SKM-1 (cell line): Measurements from ENCODE around the gene LSM5.

Source experiments
- DNase-seq: peaks from one replicate; lab custom pipeline; 2025; ENCODE audit not compliant: unreplicated experiment; lab: John Stamatoyannopoulos, UW

Gene LSM5

GRCh38 chr7:32490127-32490796 is at the start of gene LSM5:
Gene LSM5 (minus strand): TSS chr7:32490380. CDS start chr7:32490365, 15 bp downstream.
- DNase-seq = peak; percentile 77

- DNase-seq = no peak
Measured at GRCh38 chr7:32539366-32539765, 49.2 kb upstream of the LSM5 start.

DNA sequence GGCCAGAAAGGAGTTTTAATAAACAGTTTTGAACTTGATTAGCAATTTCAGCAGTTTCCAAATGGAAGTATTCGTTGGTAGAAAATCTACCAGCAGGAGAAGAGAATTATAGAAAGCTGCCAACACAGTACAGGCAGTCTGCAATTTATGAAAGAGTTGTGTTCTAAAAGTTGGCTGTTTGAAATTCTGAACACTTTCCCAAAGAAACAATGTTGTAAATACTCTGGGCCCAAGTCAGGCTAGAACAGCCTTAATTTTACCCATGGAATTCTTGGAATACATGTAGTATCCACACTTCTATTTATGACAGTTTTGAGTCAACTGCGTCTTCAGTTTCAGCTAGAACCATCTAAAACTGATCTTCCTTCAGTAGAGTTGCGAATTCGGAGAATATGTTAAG is 47.6 kb upstream of the LSM5 start:
- no peak for DNase-seq

DNA sequence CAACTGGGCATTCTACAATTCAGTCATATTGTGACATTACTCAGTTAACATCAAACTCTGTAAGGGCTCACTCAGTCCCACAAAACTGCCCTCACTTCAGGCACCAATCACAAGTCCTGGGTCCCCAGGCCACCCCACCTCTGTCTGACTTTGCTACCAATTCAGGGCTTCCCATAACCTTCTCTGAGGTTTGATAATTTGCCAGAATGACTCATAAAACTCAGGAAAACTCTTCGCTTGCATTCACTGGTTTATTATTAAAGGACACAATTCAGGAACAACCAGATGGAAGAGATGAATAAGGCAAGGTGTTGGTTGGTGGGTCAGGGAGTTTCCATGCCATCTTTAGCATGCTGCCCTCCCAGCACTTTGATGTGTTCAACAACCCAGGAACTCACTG is 46.4 kb upstream of the LSM5 start:
- no peak for DNase-seq

DNA sequence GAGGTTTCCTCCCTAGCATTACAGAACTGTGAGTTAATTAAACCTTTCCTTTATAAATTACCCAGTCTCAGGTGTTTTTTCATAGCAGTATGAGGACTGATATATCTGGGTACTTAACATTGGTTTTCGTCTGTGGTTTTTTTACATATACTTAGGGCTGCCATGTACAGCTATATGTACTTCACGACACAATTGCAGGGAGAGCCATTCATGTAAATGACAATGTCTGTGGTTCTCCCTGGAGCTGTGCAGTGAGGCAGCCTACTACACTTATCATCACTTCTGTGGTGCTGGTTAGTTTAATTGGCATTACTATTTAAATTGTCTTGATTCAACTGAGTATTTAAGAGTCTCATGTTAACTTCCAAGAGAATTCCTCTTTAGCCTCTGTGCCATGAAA is 45.8 kb upstream of the LSM5 start:
- DNase-seq = no peak

DNA sequence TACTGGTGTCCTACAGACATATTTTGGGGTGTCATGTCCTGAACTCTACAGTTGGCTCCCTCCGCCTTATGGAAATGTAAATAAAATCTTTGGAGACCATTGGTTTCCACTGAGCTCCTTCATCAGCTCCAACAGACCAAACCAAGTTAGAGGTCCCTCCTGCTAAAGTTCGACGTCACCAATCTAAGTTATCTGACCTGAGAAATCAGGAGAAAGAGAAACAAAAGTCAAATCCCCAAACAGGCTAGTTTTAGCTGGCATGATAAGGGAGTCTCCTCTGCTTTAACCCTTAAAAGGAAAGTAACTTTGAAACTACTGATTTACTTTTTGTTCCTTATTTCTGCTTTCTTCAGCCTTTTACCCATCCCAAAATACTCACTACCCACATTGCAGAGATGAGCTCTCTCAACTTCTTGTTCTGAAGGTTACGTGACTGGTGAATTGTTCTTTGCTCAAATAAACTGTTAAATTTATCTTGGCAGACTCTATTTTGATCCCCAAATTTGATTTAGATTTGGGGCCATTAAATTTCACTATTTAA is 45.1 kb upstream of the LSM5 start:
- no peak for DNase-seq

DNA sequence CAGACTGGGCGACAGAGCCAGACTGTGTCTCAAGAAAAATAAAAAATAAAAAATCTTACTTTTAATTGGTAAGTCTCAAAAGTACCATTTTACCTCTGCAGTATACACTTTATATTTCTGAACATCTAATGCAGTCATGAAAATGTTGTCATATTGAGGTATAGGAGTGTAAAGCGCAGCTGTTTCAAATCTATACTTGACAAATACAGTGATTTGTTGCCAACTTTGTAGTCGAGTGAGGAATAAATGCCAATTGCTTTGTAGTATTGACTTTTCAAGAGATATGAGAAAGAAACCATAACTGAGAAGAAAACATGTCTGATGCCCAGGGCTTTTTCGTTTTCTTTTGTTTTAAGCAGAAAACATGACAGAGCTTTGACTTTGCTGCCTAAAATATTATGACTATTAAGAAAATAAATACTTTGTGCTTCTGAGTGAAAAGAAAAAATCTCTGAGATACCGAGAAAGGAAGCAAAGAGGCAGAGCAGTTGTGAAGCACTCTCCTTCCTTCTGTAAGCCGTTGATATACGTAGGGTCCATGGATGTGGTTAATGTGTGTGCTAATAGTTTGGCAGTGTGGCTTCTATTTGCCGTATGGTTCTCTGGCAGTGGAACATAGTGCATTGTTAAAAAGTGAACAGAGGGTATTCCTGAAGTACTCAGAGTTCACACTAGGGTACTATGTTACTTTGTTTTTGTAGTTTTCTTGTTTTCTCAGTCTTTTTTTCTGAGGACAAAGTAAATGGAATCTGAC is 43.3 kb upstream of the LSM5 start:
- DNase-seq = no peak

- DNase-seq = no peak
Measured at GRCh38 chr7:32532716-32533115, 42.5 kb upstream of the LSM5 start.

DNA sequence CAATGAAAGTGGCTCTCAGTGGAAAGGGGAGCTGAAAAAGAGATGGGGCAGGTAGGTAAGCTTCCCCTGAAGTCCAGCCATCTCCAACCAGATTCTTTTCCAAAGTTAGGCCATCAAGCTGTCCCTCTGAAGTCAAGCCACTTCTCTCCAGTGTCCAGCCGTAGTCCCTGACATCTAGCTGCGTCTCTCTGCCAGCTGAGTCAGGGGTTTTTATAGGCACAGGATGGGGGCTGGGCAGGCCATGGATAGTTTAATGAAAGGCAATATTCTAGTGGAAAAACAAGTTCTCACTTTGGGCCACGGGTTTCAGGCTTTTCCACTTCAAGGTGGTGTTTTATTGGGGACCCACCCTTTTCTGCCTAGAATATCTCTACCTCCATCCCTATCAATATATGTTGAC is 41.9 kb upstream of the LSM5 start:
- DNase-seq = no peak

- DNase-seq = no peak
Measured at GRCh38 chr7:32531402-32531801, 41.2 kb upstream of the LSM5 start.

DNA sequence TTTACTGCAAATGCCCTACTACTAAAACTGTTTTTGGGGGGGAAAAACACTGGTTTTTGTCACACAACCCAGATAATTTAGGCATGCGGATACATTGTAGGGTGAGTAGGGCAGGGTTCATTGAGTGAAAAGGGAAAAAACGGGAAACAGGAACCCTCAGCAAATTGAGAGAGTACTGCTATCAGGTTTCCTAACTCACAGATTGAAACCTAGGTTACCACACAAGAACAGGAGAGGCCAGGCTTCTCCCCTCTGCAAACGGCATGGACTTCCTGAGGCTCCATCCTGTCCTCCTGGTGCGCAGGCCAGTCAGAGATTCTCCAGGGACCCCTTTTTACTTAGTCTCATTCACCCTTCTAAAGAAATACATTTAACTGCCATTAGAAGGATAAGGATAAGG is 35.7 kb upstream of the LSM5 start:
- DNase-seq = no peak

DNA sequence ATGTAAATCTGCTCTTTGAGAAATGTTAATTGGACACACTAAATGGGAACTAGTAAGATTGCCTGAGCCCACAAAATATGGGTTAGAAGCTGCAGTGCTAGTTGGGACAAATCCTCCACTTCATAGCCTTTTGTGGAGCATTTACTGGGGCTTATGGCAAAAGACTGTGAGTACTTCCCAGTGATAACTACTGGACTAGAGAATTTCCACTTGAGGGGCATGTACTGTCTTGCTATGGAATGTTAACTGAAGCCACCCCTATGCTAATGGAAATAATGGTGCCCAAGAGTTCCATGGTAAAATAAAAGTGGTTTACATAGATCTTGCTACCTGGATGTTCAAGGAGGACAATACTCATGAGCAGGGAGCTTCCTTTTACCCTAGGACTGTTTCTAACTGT is 34.5 kb upstream of the LSM5 start:
- DNase-seq = no peak

DNA sequence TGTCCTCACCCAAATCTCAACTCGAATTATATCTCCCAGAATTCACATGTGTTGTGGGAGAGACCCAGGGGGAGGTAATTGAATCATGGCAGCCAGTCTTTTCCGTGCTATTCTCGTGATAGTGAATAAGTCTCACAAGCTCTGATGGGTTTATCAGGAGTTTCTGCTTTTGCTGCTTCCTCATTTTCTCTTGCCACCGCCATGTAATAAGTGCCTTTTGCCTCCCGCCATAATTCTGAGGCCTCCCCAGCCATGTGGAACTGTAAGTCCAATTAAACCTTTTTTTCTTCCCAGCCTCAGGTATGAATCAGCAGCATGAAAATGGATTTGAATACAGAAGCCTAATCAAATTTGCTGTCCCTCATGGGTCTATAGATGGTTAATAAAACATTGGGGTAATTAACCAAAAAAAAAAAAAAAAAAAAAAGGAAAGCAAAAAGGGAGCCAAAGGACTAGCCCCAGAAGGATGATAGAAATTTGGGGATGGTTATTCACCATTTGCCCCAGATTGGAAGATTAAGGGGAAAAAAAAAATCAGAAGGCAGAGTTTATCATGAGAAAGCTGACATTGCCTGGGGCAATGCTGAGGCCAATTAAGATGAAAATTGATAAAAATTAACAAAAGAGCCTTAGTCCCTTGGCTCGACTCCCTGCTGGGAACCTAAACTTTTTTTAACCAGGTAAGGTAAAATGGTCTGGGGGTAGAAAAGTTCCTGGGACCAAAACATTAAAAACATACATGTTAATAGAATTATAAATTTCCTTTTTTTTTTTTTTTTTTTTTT is 32.8 kb upstream of the LSM5 start:
- no peak for DNase-seq

DNA sequence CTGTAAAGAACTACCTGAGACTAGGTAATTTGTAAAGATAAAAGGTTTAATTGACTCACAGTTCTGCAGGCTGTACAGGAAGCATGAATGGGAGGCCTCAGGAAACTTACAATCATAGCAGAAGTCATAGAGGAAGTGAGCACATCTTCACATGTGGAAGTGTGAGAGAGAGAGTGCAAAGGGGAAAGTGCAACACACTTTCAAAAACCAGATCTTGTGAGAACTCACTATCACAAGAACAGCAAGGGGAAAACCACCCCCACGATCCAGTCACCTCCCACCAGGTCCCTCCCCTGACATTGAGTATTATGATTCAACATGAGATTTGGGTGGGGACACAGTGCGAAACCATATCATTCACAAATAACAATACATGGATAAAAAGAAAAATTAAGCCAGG is 29.6 kb upstream of the LSM5 start:
- no peak for DNase-seq

GRCh38 chr7:32518534-32519140 is 28.5 kb upstream of the LSM5 start:
- no peak for DNase-seq

GRCh38 chr7:32516551-32517100 is 26.4 kb upstream of the LSM5 start:
- no peak for DNase-seq

GRCh38 chr7:32515890-32516550 is 25.8 kb upstream of the LSM5 start:
- DNase-seq = no peak

- no peak for DNase-seq
Measured at GRCh38 chr7:32513210-32513609, 23.0 kb upstream of the LSM5 start.

- DNase-seq = no peak
Measured at GRCh38 chr7:32511791-32512190, 21.6 kb upstream of the LSM5 start.

DNA sequence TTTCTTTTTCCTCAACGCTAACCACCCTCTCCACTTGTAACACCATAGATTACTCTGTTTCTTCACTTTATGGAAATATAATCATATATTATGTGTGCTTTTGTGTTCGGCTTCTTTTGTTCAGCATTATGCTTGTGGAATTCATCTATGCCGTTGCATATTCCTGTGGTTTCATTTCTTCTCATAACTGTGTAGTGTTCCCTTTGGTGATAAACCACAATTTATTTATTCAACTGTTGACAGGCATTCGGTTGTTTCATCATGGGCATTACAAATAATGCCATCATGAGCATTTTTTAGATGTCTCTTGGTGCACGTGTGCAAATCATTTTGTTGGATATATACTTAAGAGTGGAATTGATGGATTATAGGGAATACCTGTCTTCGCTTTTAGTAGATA is 17.2 kb upstream of the LSM5 start:
- DNase-seq = no peak
